Activated CD8-positive, alpha-beta T cell treated with anti-CD3 and anti-CD28 coated beads for 36 hours (primary cell): ENCODE results near the gene GALNT12. TPM values are rescaled to one million over a fixed set of nuclear protein-coding genes. Genes with fewer than 3 reads are reported as not detected.

Experiments used
- ATAC-seq: fragments of 200-7000 bp; cut with Tn5 transposase; one replicate; pipeline ENCODE4 v1.10.0; 2021; ENCODE audit warnings: mild to moderate bottlenecking, moderate library complexity
- CTCF ChIA-PET: fragments of 350-600 bp; sonication (Branson Sonifier 250); formaldehyde crosslinking; loops from one replicate; lab custom pipeline; 2021; ENCODE audit warnings: antibody characterized with exemption; lab: Charles Lee
- POLR2A ChIA-PET: fragments of 350-600 bp; sonication (Branson Sonifier 250); formaldehyde crosslinking; loops from one replicate; lab custom pipeline; 2021; ENCODE audit warnings: antibody characterized with exemption; lab: Charles Lee
- DNase-seq: peaks from one replicate; pipeline ENCODE4 v3.0.0-alpha.2; 2020
- H3K27ac Mint-ChIP-seq: one replicate; pipeline ENCODE4 v1.8.0; 2021; ENCODE audit warnings: mild to moderate bottlenecking, mixed read lengths
- H3K27me3 Mint-ChIP-seq: one replicate; pipeline ENCODE4 v1.8.0; 2021; ENCODE audit warnings: mixed read lengths
- H3K36me3 Mint-ChIP-seq: one replicate; pipeline ENCODE4 v1.8.0; 2021; ENCODE audit warnings: low read depth, mixed read lengths
- H3K4me1 Mint-ChIP-seq: one replicate; pipeline ENCODE4 v1.8.0; 2021; ENCODE audit warnings: low read depth, mixed read lengths
- H3K4me3 Mint-ChIP-seq: one replicate; pipeline ENCODE4 v1.8.0; 2021; ENCODE audit warnings: mild to moderate bottlenecking, moderate library complexity, mixed read lengths
- H3K9me3 Mint-ChIP-seq: one replicate; pipeline ENCODE4 v1.8.0; 2021; ENCODE audit warnings: mixed read lengths
- CTCF ChIP-seq: fragments of 200-600 bp; IDR thresholded peaks from one replicate; pipeline ENCODE4 v1.8.0; 2022; ENCODE audit warnings: antibody characterized with exemption, mild to moderate bottlenecking
- intact Hi-C: fragments of 100-400 bp; cut with micrococcal nuclease; formaldehyde crosslinking; loops from one replicate; pipeline ENCODE4 v1.10.0; 2022
- total RNA-seq, 2 experiments: library from RNA; stranded (reverse); gene quantifications; one replicate each; pipeline ENCODE4 v1.2.3, GENCODE V29; 2021

The GALNT12 gene
- total RNA-seq, 2 experiments from 2014 or later: 12.8 to 14.3 TPM

GRCh38 chr9:98806394-98807035, 955 bp upstream of the GALNT12 start:
- ATAC-seq: no peak
- no peak for DNase-seq
- H3K4me1 Mint-ChIP-seq: peaks cover 25% of the 10 kb centered on the region
- peaks cover 2% of the 10 kb centered on the region for H3K27me3 Mint-ChIP-seq
- ChIA-PET POLR2A (interaction anchor here (1.4 kb wide), 1 partner anchor 9 kb away, joined by 3 read pairs; no protein-coding TSS in a partner anchor), CTCF (interaction anchor here (0.7 to 3.6 kb wide), 14 partner anchors 9 to 334 kb away, joined by 3 to 18 read pairs (median 4); partner anchors contain the start of gene ANKS6)
- TF ChIP-seq CTCF: no peak
- intact Hi-C loops: no loop called here
- peak overlapping the region; percentile 73 for H3K4me3 Mint-ChIP-seq
- no peaks in the 10 kb centered on the region for H3K9me3 Mint-ChIP-seq
- no peak overlapping the region for H3K27ac Mint-ChIP-seq
- peaks cover 3% of the 10 kb centered on the region for H3K36me3 Mint-ChIP-seq

GRCh38 chr9:98807814-98808195, 335 bp downstream of the GALNT12 start:
- peak; percentile 29 for ATAC-seq
- H3K36me3 Mint-ChIP-seq: peaks cover 3% of the 10 kb centered on the region
- DNase-seq: peak; percentile 44
- no peaks in the 10 kb centered on the region for H3K9me3 Mint-ChIP-seq
- peaks cover 2% of the 10 kb centered on the region for H3K27me3 Mint-ChIP-seq
- H3K27ac Mint-ChIP-seq: peak overlapping the region; percentile 50
- H3K4me3 Mint-ChIP-seq: peak overlapping the region; percentile 82
- H3K4me1 Mint-ChIP-seq: peaks cover 25% of the 10 kb centered on the region
- ChIA-PET POLR2A (interaction anchor here (0.8 to 1.0 kb wide), 3 partner anchors 16 to 552 kb away, joined by 3 read pairs; no protein-coding TSS in a partner anchor), CTCF (interaction anchor here (0.7 to 3.6 kb wide), 7 partner anchors 15 to 334 kb away, joined by 3 to 18 read pairs (median 6); no protein-coding TSS in a partner anchor)
- intact Hi-C loops: no loop called here
- no peak for TF ChIP-seq CTCF

- H3K4me3 Mint-ChIP-seq: peak overlapping the region; percentile 82
Observed at GRCh38 chr9:98808411-98808815, 943 bp downstream of the GALNT12 start.

GRCh38 chr9:98808875-98809274, 1.4 kb downstream of the GALNT12 start:
- H3K27me3 Mint-ChIP-seq: no peaks in the 10 kb centered on the region
- DNase-seq: no peak
- H3K9me3 Mint-ChIP-seq: peaks cover 3% of the 10 kb centered on the region
- no peak for TF ChIP-seq CTCF
- H3K36me3 Mint-ChIP-seq: peaks cover 5% of the 10 kb centered on the region
- peak overlapping the region; percentile 82 for H3K4me3 Mint-ChIP-seq
- H3K4me1 Mint-ChIP-seq: peaks cover 25% of the 10 kb centered on the region
- CTCF ChIA-PET: interaction anchor here (1.1 to 3.6 kb wide), 6 partner anchors 18 to 333 kb away, joined by 3 to 18 read pairs (median 4); no protein-coding TSS in a partner anchor
- intact Hi-C loops: no loop called here
- ATAC-seq: no peak
- no peak overlapping the region for H3K27ac Mint-ChIP-seq
- POLR2A ChIA-PET: interaction anchor here (0.8 kb wide), 1 partner anchor 234 kb away, joined by 3 read pairs; no protein-coding TSS in a partner anchor

More at GRCh38 chr9:98808411-98808815, 943 bp downstream of the GALNT12 start:
- intact Hi-C loops: no loop called here
- Mint-ChIP-seq H3K4me1 (peaks cover 25% of the 10 kb centered on the region), H3K9me3 (peaks cover 3% of the 10 kb centered on the region), H3K27ac (no peak overlapping the region), H3K27me3 (peaks cover under 1% of the 10 kb centered on the region), H3K36me3 (peaks cover 5% of the 10 kb centered on the region)
- ChIA-PET CTCF (interaction anchor here (0.7 to 3.6 kb wide), 9 partner anchors 15 to 333 kb away, joined by 3 to 18 read pairs (median 5); no protein-coding TSS in a partner anchor), POLR2A (interaction anchor here (0.8 to 1.0 kb wide), 3 partner anchors 17 to 552 kb away, joined by 3 read pairs; no protein-coding TSS in a partner anchor)
- TF ChIP-seq CTCF: no peak
- peak; percentile 15 for ATAC-seq
- peak; percentile 32 for DNase-seq
